HCT116 (cell line): ENCODE data around the gene TMEM52. TPM values are rescaled to one million over a fixed set of nuclear protein-coding genes. Genes with fewer than 3 reads are reported as not detected.

Experiments used
- ATAC-seq: fragments of 200-7000 bp; cut with Tn5 transposase; 2 replicates; pipeline ENCODE4 v1.9.1; 2020; ENCODE audit warnings: mild to moderate bottlenecking, moderate library complexity
- BruUV-seq: library from RNA; stranded (reverse); fragments of 400-500 nt; replicated peaks from 2 replicates; lab custom pipeline; 2021; lab: Mats Ljungman, UMichigan
- CTCF ChIA-PET: fragments of 300-600 bp; sonication (Branson Sonifier 250); formaldehyde crosslinking; loops from one replicate; lab custom pipeline; 2021; ENCODE audit warnings: antibody characterized with exemption; lab: Charles Lee
- POLR2A ChIA-PET: fragments of 300-600, 350-600 bp; sonication (Branson Sonifier 250); formaldehyde crosslinking; loops from one replicate; lab custom pipeline; 2021; ENCODE audit warnings: antibody characterized with exemption; lab: Charles Lee
- RAD21 ChIA-PET, 2 experiments: fragments of 300-600 bp; sonication (Branson Sonifier 250); formaldehyde crosslinking; loops; one replicate each; lab custom pipeline; 2023; ENCODE audit warnings: low total read pairs in 2 of 2; ENCODE audit not compliant: uncharacterized antibody in 2 of 2, unreplicated experiment in 2 of 2, low non-redundant PET in 1 of 2; lab: Charles Lee
- DNase-seq: peaks from one replicate; pipeline ENCODE4 v3.0.0-alpha.2; 2010; ENCODE audit warnings: low read depth, low spot score
- H2AFZ ChIP-seq: fragments of 200-600 bp; shearing (Covaris generic), sonication (generic); 2 replicates; pipeline ENCODE4 v1.6.1; 2017; ENCODE audit warnings: low read depth, mixed run types, mixed read lengths, antibody characterized with exemption, low read length; ENCODE audit not compliant: poor library complexity, severe bottlenecking
- H3K27ac ChIP-seq: 2 replicates; pipeline ENCODE4 v1.5.1; 2012; ENCODE audit warnings: low read depth, low read length
- H3K27me3 ChIP-seq: fragments of 200-600 bp; sonication (generic); 2 replicates; pipeline ENCODE4 v1.6.1; 2016; ENCODE audit warnings: mixed run types, low read length, mixed read lengths; ENCODE audit not compliant: insufficient read depth
- H3K36me3 ChIP-seq, 2 experiments: fragments of 200-500 bp in 1 of 2; fragments of 200-600 bp in 1 of 2; sonication (Bioruptor generic) in 1 of 2; sonication (generic) in 1 of 2; 2 replicates each; pipeline versions ENCODE4 v1.5.1 to v1.6.1; 2014 to 2016; ENCODE audit warnings: low read length in 2 of 2, inconsistent platforms in 1 of 2, mixed read lengths in 1 of 2, mixed run types in 1 of 2; ENCODE audit not compliant: insufficient read depth in 2 of 2, control insufficient read depth in 1 of 2
- H3K4me1 ChIP-seq, 2 experiments: fragments of 200-600 bp in 1 of 2; sonication (generic) in 1 of 2; 2 replicates each; pipeline versions ENCODE4 v1.5.1 to v1.6.1; 2012 to 2017; ENCODE audit warnings: low read length in 2 of 2, inconsistent platforms in 1 of 2, mild to moderate bottlenecking in 1 of 2, mixed read lengths in 1 of 2, mixed run types in 1 of 2, moderate library complexity in 1 of 2; ENCODE audit not compliant: insufficient read depth in 2 of 2, control insufficient read depth in 1 of 2
- H3K4me2 ChIP-seq: fragments of 200-600 bp; sonication (generic); 2 replicates; pipeline ENCODE4 v1.6.1; 2017; ENCODE audit warnings: mixed run types, low read length, mixed read lengths
- H3K4me3 ChIP-seq, 2 experiments: fragments of 200-600 bp in 1 of 2; sonication (generic) in 1 of 2; replicated peaks in 1 of 2; 2 replicates each; pipeline ENCODE4 v1.5.1; 2011 to 2016; ENCODE audit warnings: low read length in 2 of 2, control low read depth in 1 of 2, low read depth in 1 of 2, mild to moderate bottlenecking in 1 of 2, mixed read lengths in 1 of 2, mixed run types in 1 of 2
- H3K79me2 ChIP-seq: fragments of 200-600 bp; sonication (generic); 2 replicates; pipeline ENCODE4 v1.6.1; 2017; ENCODE audit warnings: mild to moderate bottlenecking, mixed run types, low read length, moderate library complexity, mixed read lengths; ENCODE audit not compliant: insufficient read depth
- H3K9ac ChIP-seq: fragments of 200-600 bp; sonication (generic); 2 replicates; pipeline ENCODE4 v1.6.1; 2016; ENCODE audit warnings: low read length, mixed read lengths
- H3K9me2 ChIP-seq: fragments of 200-600 bp; sonication (generic), shearing (Covaris generic); 2 replicates; pipeline ENCODE4 v1.6.1; 2017; ENCODE audit warnings: mixed run types, mild to moderate bottlenecking, moderate library complexity; ENCODE audit not compliant: insufficient read depth
- H3K9me3 ChIP-seq, 2 experiments: fragments of 200-500 bp in 1 of 2; fragments of 200-600 bp in 1 of 2; sonication (Bioruptor generic) in 1 of 2; sonication (generic) in 1 of 2; 2 replicates each; pipeline ENCODE4 v1.6.1; 2014 to 2017; ENCODE audit warnings: low read length in 2 of 2, mixed read lengths in 2 of 2, inconsistent platforms in 1 of 2, low read depth in 1 of 2, mild to moderate bottlenecking in 1 of 2, mixed run types in 1 of 2, moderate library complexity in 1 of 2; ENCODE audit not compliant: control insufficient read depth in 1 of 2, insufficient read depth in 1 of 2
- H4K20me1 ChIP-seq: fragments of 200-600 bp; sonication (generic), shearing (Covaris generic); 2 replicates; pipeline ENCODE4 v1.6.1; 2017; ENCODE audit warnings: mixed run types, mild to moderate bottlenecking, moderate library complexity; ENCODE audit not compliant: insufficient read depth
- CTCF ChIP-seq, 3 experiments: fragments of 200-600 bp in 1 of 3; sonication (generic) in 1 of 3; IDR thresholded peaks in 2 of 3; conservative IDR thresholded peaks in 1 of 3; 2 replicates each; pipeline ENCODE4 v1.5.1; 2012 to 2017; ENCODE audit warnings: low read depth in 2 of 3, low read length in 2 of 3, antibody characterized with exemption in 1 of 3, borderline replicate concordance in 1 of 3, control low read depth in 1 of 3, mild to moderate bottlenecking in 1 of 3, mixed read lengths in 1 of 3, mixed run types in 1 of 3, moderate library complexity in 1 of 3; ENCODE audit not compliant: insufficient read depth in 1 of 3
- EZH2phosphoT487 ChIP-seq: fragments of 200-600 bp; IDR thresholded peaks from 2 replicates; pipeline ENCODE4 v1.6.1; 2018; ENCODE audit warnings: antibody characterized with exemption, borderline replicate concordance
- RAD21 ChIP-seq: IDR thresholded peaks from 2 replicates; pipeline ENCODE4 v1.6.1; 2012; ENCODE audit warnings: low read depth, mild to moderate bottlenecking
- SIN3A ChIP-seq: IDR thresholded peaks from 2 replicates; pipeline ENCODE4 v1.6.1; 2012; ENCODE audit warnings: low read depth
- TCF7L2 ChIP-seq: IDR thresholded peaks from 2 replicates; pipeline ENCODE4 v1.7.0; 2011; ENCODE audit warnings: borderline replicate concordance, inconsistent platforms; ENCODE audit not compliant: insufficient read depth, insufficient read length; ENCODE audit errors: extremely low read depth
- YY1 ChIP-seq: IDR thresholded peaks from 2 replicates; pipeline ENCODE4 v1.6.1; 2011; ENCODE audit warnings: low read length, low read depth, moderate library complexity, mild to moderate bottlenecking; ENCODE audit not compliant: insufficient replicate concordance; ENCODE audit errors: extremely low read depth
- ZBTB33 ChIP-seq: IDR thresholded peaks from 2 replicates; pipeline ENCODE4 v1.6.1; 2011; ENCODE audit warnings: mild to moderate bottlenecking, low read length, moderate library complexity; ENCODE audit not compliant: insufficient replicate concordance; ENCODE audit errors: extremely low read depth
- ZNF274 ChIP-seq: fragments of 200-500 bp; sonication (Bioruptor generic); IDR thresholded peaks from 2 replicates; pipeline ENCODE4 v1.6.1; 2014; ENCODE audit warnings: mild to moderate bottlenecking, low read depth, low read length, inconsistent platforms
- intact Hi-C: fragments of 100-400 bp; cut with micrococcal nuclease; formaldehyde crosslinking; loops from 2 replicates; pipeline ENCODE4 v1.10.0; 2022
- total RNA-seq: library from RNA; stranded (reverse); gene quantifications from one replicate; pipeline ENCODE4 v1.2.1, GENCODE V29; 2021; ENCODE audit not compliant: unreplicated experiment
- TF ChIP-seq, protein P1 (sequence below): IDR thresholded peaks from 2 replicates; pipeline ENCODE4 v1.6.1; 2012; ENCODE audit warnings: low read depth
- TF ChIP-seq, protein P2 (sequence below): IDR thresholded peaks from 2 replicates; pipeline ENCODE4 v1.6.1; 2012

TMEM52 gene
- total RNA-seq, 1 experiment from 2014 or later: 27.5 TPM

- peak overlapping the region; percentile 61 for H2AFZ ChIP-seq
- H3K27ac ChIP-seq: no peak overlapping the region; the same call in 1 of the 2 replicates
- H3K36me3 ChIP-seq: no peaks in the 10 kb centered on the region
- no peaks in the 10 kb centered on the region for H3K9me2 ChIP-seq
- peak overlapping the region; percentile 35 to 55 for H3K4me3 ChIP-seq
- CTCF ChIA-PET: interaction anchor here (0.6 to 2.8 kb wide), 12 partner anchors 8 to 196 kb away, joined by 3 to 52 read pairs (median 4); partner anchors contain the start of gene CFAP74
- intact Hi-C loops: loop anchor here (1.0 kb wide), 1 partner anchor 102 kb away; no protein-coding TSS in a partner anchor
- no peaks in the 10 kb centered on the region for H3K27me3 ChIP-seq
- peak overlapping the region; percentile 91 for H3K4me2 ChIP-seq
- no peaks in the 10 kb centered on the region for H3K9me3 ChIP-seq
- peak; percentile 98 for ATAC-seq
- TF ChIP-seq RAD21: peak; percentile 73
- TF ChIP-seq, protein P1, sequence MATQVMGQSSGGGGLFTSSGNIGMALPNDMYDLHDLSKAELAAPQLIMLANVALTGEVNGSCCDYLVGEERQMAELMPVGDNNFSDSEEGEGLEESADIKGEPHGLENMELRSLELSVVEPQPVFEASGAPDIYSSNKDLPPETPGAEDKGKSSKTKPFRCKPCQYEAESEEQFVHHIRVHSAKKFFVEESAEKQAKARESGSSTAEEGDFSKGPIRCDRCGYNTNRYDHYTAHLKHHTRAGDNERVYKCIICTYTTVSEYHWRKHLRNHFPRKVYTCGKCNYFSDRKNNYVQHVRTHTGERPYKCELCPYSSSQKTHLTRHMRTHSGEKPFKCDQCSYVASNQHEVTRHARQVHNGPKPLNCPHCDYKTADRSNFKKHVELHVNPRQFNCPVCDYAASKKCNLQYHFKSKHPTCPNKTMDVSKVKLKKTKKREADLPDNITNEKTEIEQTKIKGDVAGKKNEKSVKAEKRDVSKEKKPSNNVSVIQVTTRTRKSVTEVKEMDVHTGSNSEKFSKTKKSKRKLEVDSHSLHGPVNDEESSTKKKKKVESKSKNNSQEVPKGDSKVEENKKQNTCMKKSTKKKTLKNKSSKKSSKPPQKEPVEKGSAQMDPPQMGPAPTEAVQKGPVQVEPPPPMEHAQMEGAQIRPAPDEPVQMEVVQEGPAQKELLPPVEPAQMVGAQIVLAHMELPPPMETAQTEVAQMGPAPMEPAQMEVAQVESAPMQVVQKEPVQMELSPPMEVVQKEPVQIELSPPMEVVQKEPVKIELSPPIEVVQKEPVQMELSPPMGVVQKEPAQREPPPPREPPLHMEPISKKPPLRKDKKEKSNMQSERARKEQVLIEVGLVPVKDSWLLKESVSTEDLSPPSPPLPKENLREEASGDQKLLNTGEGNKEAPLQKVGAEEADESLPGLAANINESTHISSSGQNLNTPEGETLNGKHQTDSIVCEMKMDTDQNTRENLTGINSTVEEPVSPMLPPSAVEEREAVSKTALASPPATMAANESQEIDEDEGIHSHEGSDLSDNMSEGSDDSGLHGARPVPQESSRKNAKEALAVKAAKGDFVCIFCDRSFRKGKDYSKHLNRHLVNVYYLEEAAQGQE: no peak; the same call in 1 of the 2 replicates
- no peak for TF ChIP-seq ZNF274
- no peak for TF ChIP-seq ZBTB33
- peak; percentile 81 to 87 (median 83) for TF ChIP-seq CTCF (IDR thresholded peaks at IDR 0.05 in 2 of 3, conservative IDR thresholded peaks at IDR 0.05 in 1 of 3; ENCODE audit: borderline replicate concordance in 1 of 3, insufficient read depth in 1 of 3, low read depth in 2 of 3, low read length in 2 of 3)
- no peak for TF ChIP-seq SIN3A
- no peak for TF ChIP-seq EZH2phosphoT487
- TF ChIP-seq, protein P2, sequence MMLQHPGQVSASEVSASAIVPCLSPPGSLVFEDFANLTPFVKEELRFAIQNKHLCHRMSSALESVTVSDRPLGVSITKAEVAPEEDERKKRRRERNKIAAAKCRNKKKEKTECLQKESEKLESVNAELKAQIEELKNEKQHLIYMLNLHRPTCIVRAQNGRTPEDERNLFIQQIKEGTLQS: no peak
- peak; percentile 28 for TF ChIP-seq TCF7L2
- peak; percentile 50 for TF ChIP-seq YY1
- TF ChIP-seq, all 23 proteins: peak for 4
- DNase-seq: peak; percentile 35
- ChIA-PET POLR2A (interaction anchor here (1.0 kb wide), 1 partner anchor 105 kb away, joined by 3 read pairs; no protein-coding TSS in a partner anchor), RAD21 (interaction anchor here (0.7 to 1.0 kb wide), 3 partner anchors 100 to 103 kb away, joined by 3 to 5 read pairs (median 4); no protein-coding TSS in a partner anchor)
- BruUV-seq: no TSS peak
- Histone ChIP-seq H3K79me2 (no peaks in the 10 kb centered on the region), H3K4me1 (peaks cover 0 to 10% of the 10 kb centered on the region in 2 experiments; a peak in 1 of 4 replicates), H3K9ac (peak overlapping the region; percentile 20; the same call in 1 of the 2 replicates), H4K20me1 (no peaks in the 10 kb centered on the region)
Observed at GRCh38 chr1:1943834-1944570, 24.9 kb upstream of the TMEM52 start.
